Measurements from ENCODE around the gene PTN. TPM values are rescaled to one million over a fixed set of nuclear protein-coding genes. Genes with fewer than 3 reads are reported as not detected.

PTN gene
- polyA plus RNA-seq, 3 donors = not detected

DNA sequence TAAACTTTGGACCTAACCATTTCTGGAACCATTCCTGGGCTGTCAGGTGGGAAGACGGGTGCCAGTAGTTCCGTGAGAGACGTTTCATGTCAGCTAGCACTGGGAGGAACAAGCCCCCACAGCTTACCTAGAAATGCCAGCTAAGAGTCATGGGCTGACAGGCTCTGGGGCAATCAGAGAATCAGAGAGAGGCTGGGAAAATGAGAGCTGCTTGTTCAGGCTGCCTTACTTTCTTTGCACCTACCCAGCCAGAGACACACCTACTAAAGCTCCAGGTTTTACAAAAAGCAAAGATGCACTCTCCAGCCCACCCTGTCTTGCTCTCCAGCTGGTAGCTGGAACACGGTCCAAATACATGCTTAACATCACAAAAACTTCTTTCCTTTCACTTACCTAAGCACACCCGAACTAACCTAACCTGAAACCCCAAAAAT, 688 bp downstream of the PTN start:
- Mint-ChIP-seq H3K27me3 (ENCODE audit: low read depth in 3 of 3) (peaks cover 0 to 10% (median 4%) of the 10 kb centered on the region in 3 donors), H3K36me3 (no peaks in the 10 kb centered on the region), H3K4me3 (no peak overlapping the region), H3K4me1 (no peaks in the 10 kb centered on the region), H3K27ac (no peak overlapping the region), H3K9me3 (peaks cover 0 to 7% (median 2%) of the 10 kb centered on the region in 7 donors)
- Histone ChIP-seq H3K9ac (ENCODE audit: insufficient read depth, low read length, poor library complexity, severe bottlenecking) (no peak overlapping the region), H3K27ac (ENCODE audit: low read depth in 1 of 2, low read length in 2 of 2) (no peak overlapping the region), H2AFZ (ENCODE audit: insufficient read depth, low read depth, low read length, poor library complexity, severe bottlenecking) (no peak overlapping the region), H3K36me3 (replicated peaks in 1 of 2; ENCODE audit: control insufficient read depth in 1 of 2, insufficient read depth in 2 of 2, low read length in 2 of 2) (no peaks in the 10 kb centered on the region), H3K4me2 (replicated peaks; ENCODE audit: extremely low read depth, low read length, poor library complexity, severe bottlenecking) (no peak overlapping the region), H4K20me1 (ENCODE audit: insufficient read depth, low read length) (no peaks in the 10 kb centered on the region), H3K79me2 (ENCODE audit: insufficient read depth, low read length) (no peaks in the 10 kb centered on the region), H3K27me3 (ENCODE audit: control insufficient read depth in 2 of 2, insufficient read depth in 2 of 2, low read length in 2 of 2) (peaks cover 0 to 6% of the 10 kb centered on the region in 2 donors), H3K4me1 (ENCODE audit: control insufficient read depth in 1 of 2, insufficient read depth in 2 of 2, low read length in 2 of 2) (no peaks in the 10 kb centered on the region), H3K4me3 (replicated peaks in 1 of 3; ENCODE audit: low read depth in 2 of 3, low read length in 3 of 3) (no peak overlapping the region), H3K9me3 (replicated peaks in 1 of 2; ENCODE audit: control insufficient read depth in 1 of 2, insufficient read depth in 1 of 2, low read length in 2 of 2) (no peaks in the 10 kb centered on the region)
- no peak for DNase-seq
- 23% methylated on average over 3 of the region's 5 CpGs for WGBS (ENCODE audit: insufficient coverage)
- TF ChIP-seq, protein P1, sequence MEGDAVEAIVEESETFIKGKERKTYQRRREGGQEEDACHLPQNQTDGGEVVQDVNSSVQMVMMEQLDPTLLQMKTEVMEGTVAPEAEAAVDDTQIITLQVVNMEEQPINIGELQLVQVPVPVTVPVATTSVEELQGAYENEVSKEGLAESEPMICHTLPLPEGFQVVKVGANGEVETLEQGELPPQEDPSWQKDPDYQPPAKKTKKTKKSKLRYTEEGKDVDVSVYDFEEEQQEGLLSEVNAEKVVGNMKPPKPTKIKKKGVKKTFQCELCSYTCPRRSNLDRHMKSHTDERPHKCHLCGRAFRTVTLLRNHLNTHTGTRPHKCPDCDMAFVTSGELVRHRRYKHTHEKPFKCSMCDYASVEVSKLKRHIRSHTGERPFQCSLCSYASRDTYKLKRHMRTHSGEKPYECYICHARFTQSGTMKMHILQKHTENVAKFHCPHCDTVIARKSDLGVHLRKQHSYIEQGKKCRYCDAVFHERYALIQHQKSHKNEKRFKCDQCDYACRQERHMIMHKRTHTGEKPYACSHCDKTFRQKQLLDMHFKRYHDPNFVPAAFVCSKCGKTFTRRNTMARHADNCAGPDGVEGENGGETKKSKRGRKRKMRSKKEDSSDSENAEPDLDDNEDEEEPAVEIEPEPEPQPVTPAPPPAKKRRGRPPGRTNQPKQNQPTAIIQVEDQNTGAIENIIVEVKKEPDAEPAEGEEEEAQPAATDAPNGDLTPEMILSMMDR (IDR thresholded peaks at IDR 0.05) = no peak
- intact Hi-C loops (cut with micrococcal nuclease) = no loop called here

DNA sequence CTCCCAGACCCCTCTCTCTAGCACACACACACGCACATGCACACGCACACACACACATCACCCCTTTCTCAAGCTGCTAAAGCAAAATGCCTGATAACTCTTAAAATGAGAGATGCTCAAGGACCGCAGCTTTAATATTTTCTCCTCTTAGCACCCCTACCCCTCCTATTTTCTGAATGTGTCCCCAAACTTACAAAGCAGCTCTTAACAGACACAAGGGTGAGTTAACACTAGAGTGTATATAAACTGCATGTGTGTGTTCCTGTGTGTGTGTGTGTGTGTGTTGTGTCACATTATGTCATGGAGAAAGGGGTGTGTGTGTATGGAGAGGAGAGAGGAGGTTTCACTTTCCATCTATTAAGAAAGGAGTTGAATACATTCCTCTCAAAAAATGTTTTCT, 1.3 kb downstream of the PTN start:
- Histone ChIP-seq H3K4me1 (ENCODE audit: control insufficient read depth in 1 of 2, insufficient read depth in 2 of 2, low read length in 2 of 2) (no peaks in the 10 kb centered on the region), H3K27ac (ENCODE audit: low read depth in 1 of 2, low read length in 2 of 2) (no peak overlapping the region), H2AFZ (ENCODE audit: insufficient read depth, low read depth, low read length, poor library complexity, severe bottlenecking) (no peak overlapping the region), H3K27me3 (ENCODE audit: control insufficient read depth in 2 of 2, insufficient read depth in 2 of 2, low read length in 2 of 2) (peaks cover 0 to 6% of the 10 kb centered on the region in 2 donors), H3K9ac (ENCODE audit: insufficient read depth, low read length, poor library complexity, severe bottlenecking) (no peak overlapping the region), H3K36me3 (replicated peaks in 1 of 2; ENCODE audit: control insufficient read depth in 1 of 2, insufficient read depth in 2 of 2, low read length in 2 of 2) (no peaks in the 10 kb centered on the region), H4K20me1 (ENCODE audit: insufficient read depth, low read length) (no peaks in the 10 kb centered on the region), H3K4me2 (replicated peaks; ENCODE audit: extremely low read depth, low read length, poor library complexity, severe bottlenecking) (no peak overlapping the region), H3K4me3 (replicated peaks in 1 of 3; ENCODE audit: low read depth in 2 of 3, low read length in 3 of 3) (no peak overlapping the region), H3K79me2 (ENCODE audit: insufficient read depth, low read length) (no peaks in the 10 kb centered on the region), H3K9me3 (replicated peaks in 1 of 2; ENCODE audit: control insufficient read depth in 1 of 2, insufficient read depth in 1 of 2, low read length in 2 of 2) (no peaks in the 10 kb centered on the region)
- no peak for DNase-seq
- Mint-ChIP-seq H3K9me3 (peaks cover 0 to 8% (median 2%) of the 10 kb centered on the region in 7 donors), H3K36me3 (no peaks in the 10 kb centered on the region), H3K4me3 (no peak overlapping the region), H3K27me3 (ENCODE audit: low read depth in 3 of 3) (peaks cover 0 to 10% (median 4%) of the 10 kb centered on the region in 3 donors), H3K4me1 (no peaks in the 10 kb centered on the region), H3K27ac (no peak overlapping the region)
- TF ChIP-seq, protein P1 (IDR thresholded peaks at IDR 0.05) = no peak
- WGBS (ENCODE audit: insufficient coverage) = no CpG with 5 or more reads among the region's 3 CpGs
- intact Hi-C loops (cut with micrococcal nuclease) = no loop called here

Data from CD14-positive monocyte (primary cell).